Trophoblast cell (in vitro differentiated cells and primary cell): ENCODE results near the gene FOXO6.

Experiments
- DNase-seq, 2 donors: peaks; one replicate each; pipeline ENCODE4 v3.0.0-alpha.2; 2016
- H2AFZ ChIP-seq: 2 replicates; pipeline ENCODE4 v1.6.1; 2013; ENCODE audit warnings: low read length, moderate library complexity, mild to moderate bottlenecking; ENCODE audit not compliant: insufficient read depth, poor library complexity
- H2AK5ac ChIP-seq: 2 replicates; pipeline ENCODE4 v1.6.1; 2013; ENCODE audit warnings: mild to moderate bottlenecking, low read length
- H2BK120ac ChIP-seq: 2 replicates; pipeline ENCODE4 v1.6.1; 2013; ENCODE audit warnings: low read length, mild to moderate bottlenecking, moderate library complexity; ENCODE audit not compliant: insufficient read depth, poor library complexity
- H2BK12ac ChIP-seq: 2 replicates; pipeline ENCODE4 v1.6.1; 2013; ENCODE audit warnings: mild to moderate bottlenecking, low read length, moderate library complexity
- H2BK5ac ChIP-seq: 2 replicates; pipeline ENCODE4 v1.6.1; 2013; ENCODE audit warnings: low read length, low read depth, moderate library complexity, mild to moderate bottlenecking; ENCODE audit not compliant: poor library complexity
- H3K14ac ChIP-seq: 2 replicates; pipeline ENCODE4 v1.6.1; 2013; ENCODE audit warnings: mild to moderate bottlenecking, low read length
- H3K18ac ChIP-seq: 2 replicates; pipeline ENCODE4 v1.6.1; 2013; ENCODE audit warnings: mild to moderate bottlenecking, low read length
- H3K23ac ChIP-seq: 2 replicates; pipeline ENCODE4 v1.6.1; 2013; ENCODE audit warnings: low read length
- H3K27ac ChIP-seq: 2 replicates; pipeline ENCODE4 v1.5.1; 2013; ENCODE audit warnings: low read depth, mild to moderate bottlenecking, inconsistent platforms, low read length, moderate library complexity
- H3K27me3 ChIP-seq: 2 replicates; pipeline ENCODE4 v1.6.1; 2013; ENCODE audit warnings: inconsistent platforms, mild to moderate bottlenecking, low read length, moderate library complexity; ENCODE audit not compliant: insufficient read depth
- H3K36me3 ChIP-seq, 2 experiments: 1 replicate in 1 of 2; 2 replicates in 1 of 2; pipeline ENCODE4 v1.6.1; 2013; ENCODE audit warnings: low read length in 2 of 2, mild to moderate bottlenecking in 2 of 2, moderate library complexity in 1 of 2; ENCODE audit not compliant: insufficient read depth in 2 of 2, control insufficient read depth in 1 of 2
- H3K4ac ChIP-seq: 2 replicates; pipeline ENCODE4 v1.6.1; 2013; ENCODE audit warnings: low read depth, mild to moderate bottlenecking, low read length, moderate library complexity
- H3K4me1 ChIP-seq, 2 experiments: 1 replicate in 1 of 2; 2 replicates in 1 of 2; pipeline ENCODE4 v1.6.1; 2013; ENCODE audit warnings: low read length in 2 of 2, mild to moderate bottlenecking in 2 of 2, moderate library complexity in 1 of 2; ENCODE audit not compliant: insufficient read depth in 2 of 2, control insufficient read depth in 1 of 2
- H3K4me2 ChIP-seq: 2 replicates; pipeline ENCODE4 v1.6.1; 2013; ENCODE audit warnings: inconsistent platforms, mild to moderate bottlenecking, low read length, moderate library complexity
- H3K4me3 ChIP-seq: 2 replicates; pipeline ENCODE4 v1.5.1; 2013; ENCODE audit warnings: mild to moderate bottlenecking, low read depth, low read length, inconsistent platforms
- H3K79me1 ChIP-seq: one replicate; pipeline ENCODE4 v1.6.1; 2013; ENCODE audit warnings: low read length
- H3K79me2 ChIP-seq: 2 replicates; pipeline ENCODE4 v1.6.1; 2013; ENCODE audit warnings: low read length, mild to moderate bottlenecking; ENCODE audit not compliant: control insufficient read depth, insufficient read depth, poor library complexity
- H3K9ac ChIP-seq: 2 replicates; pipeline ENCODE4 v1.6.1; 2013; ENCODE audit warnings: mild to moderate bottlenecking, low read length
- H3K9me3 ChIP-seq: 2 replicates; pipeline ENCODE4 v1.6.1; 2013; ENCODE audit warnings: low read depth, mild to moderate bottlenecking, control low read depth, inconsistent platforms, low read length; ENCODE audit not compliant: insufficient read depth
- H4K12ac ChIP-seq: 2 replicates; pipeline ENCODE4 v1.6.1; 2013; ENCODE audit warnings: low read depth, mild to moderate bottlenecking, low read length, moderate library complexity
- H4K8ac ChIP-seq: 2 replicates; pipeline ENCODE4 v1.6.1; 2013; ENCODE audit warnings: low read depth, mild to moderate bottlenecking, low read length, moderate library complexity
- H4K91ac ChIP-seq: one replicate; pipeline ENCODE4 v1.6.1; 2013; ENCODE audit warnings: low read depth, mild to moderate bottlenecking, low read length, moderate library complexity
- WGBS: extraction: QIAGEN DNeasy Blood & Tissue Kit; methylation state at CpG from one replicate; pipeline ENCODE4 v1.1.7; 2013; ENCODE audit warnings: missing lambda C conversion rate; ENCODE audit not compliant: insufficient read length, insufficient coverage; ENCODE audit errors: extremely low coverage; 5-methylcytosine and 5-hydroxymethylcytosine counted together

The FOXO6 gene

GRCh38 chr1:41417335-41417682 lies 56.1 kb downstream of the FOXO6 start:
- no peak overlapping the region for H3K27ac ChIP-seq
- peaks cover 4% of the 10 kb centered on the region for H3K9me3 ChIP-seq
- DNase-seq: no peak
- no peak overlapping the region for H3K14ac ChIP-seq
- no peak overlapping the region for H3K4me3 ChIP-seq
- H3K27me3 ChIP-seq: no peaks in the 10 kb centered on the region
- H3K23ac ChIP-seq: no peak overlapping the region
- H3K18ac ChIP-seq: no peak overlapping the region
- no peak overlapping the region for H4K91ac ChIP-seq
- H3K4ac ChIP-seq: no peak overlapping the region
- no peaks in the 10 kb centered on the region for H3K36me3 ChIP-seq
- no peak overlapping the region for H2BK12ac ChIP-seq
- H3K4me2 ChIP-seq: no peak overlapping the region
- H2AFZ ChIP-seq: no peak overlapping the region
- H2BK120ac ChIP-seq: no peak overlapping the region
- no peak overlapping the region for H4K8ac ChIP-seq
- peaks cover 2% of the 10 kb centered on the region for H3K79me1 ChIP-seq
- H2BK5ac ChIP-seq: no peak overlapping the region
- no peak overlapping the region for H2AK5ac ChIP-seq
- no peaks in the 10 kb centered on the region for H3K79me2 ChIP-seq
- H3K9ac ChIP-seq: no peak overlapping the region
- H4K12ac ChIP-seq: no peak overlapping the region
- no CpG with 5 or more reads among the region's 1 CpG for WGBS
- peaks cover 8 to 14% of the 10 kb centered on the region in 2 experiments for H3K4me1 ChIP-seq

GRCh38 chr1:41417746-41418145 lies 56.5 kb downstream of the FOXO6 start:
- no peak for DNase-seq
- H3K27ac ChIP-seq: no peak overlapping the region
- H4K91ac ChIP-seq: peak overlapping the region; percentile 11
- no peak overlapping the region for H4K12ac ChIP-seq
- no peaks in the 10 kb centered on the region for H3K36me3 ChIP-seq
- no peak overlapping the region for H3K18ac ChIP-seq
- peaks cover 8 to 11% of the 10 kb centered on the region in 2 experiments for H3K4me1 ChIP-seq
- H2AK5ac ChIP-seq: peak overlapping the region; percentile 71
- H3K4me3 ChIP-seq: no peak overlapping the region
- H3K9me3 ChIP-seq: peaks cover 4% of the 10 kb centered on the region
- no peak overlapping the region for H3K9ac ChIP-seq
- H3K79me2 ChIP-seq: no peaks in the 10 kb centered on the region
- no peak overlapping the region for H4K8ac ChIP-seq
- no peak overlapping the region for H2BK120ac ChIP-seq
- H3K79me1 ChIP-seq: peaks cover 2% of the 10 kb centered on the region
- H3K23ac ChIP-seq: no peak overlapping the region
- H3K27me3 ChIP-seq: no peaks in the 10 kb centered on the region
- H3K4ac ChIP-seq: no peak overlapping the region
- H2BK12ac ChIP-seq: peak overlapping the region; percentile 1
- no peak overlapping the region for H2BK5ac ChIP-seq
- no CpG with 5 or more reads among the region's 6 CpGs for WGBS
- H3K4me2 ChIP-seq: no peak overlapping the region
- H3K14ac ChIP-seq: no peak overlapping the region
- no peak overlapping the region for H2AFZ ChIP-seq

- Histone ChIP-seq H3K4ac (no peak overlapping the region), H2BK5ac (no peak overlapping the region), H3K79me2 (no peaks in the 10 kb centered on the region), H2AFZ (no peak overlapping the region), H2BK12ac (peak overlapping the region; percentile 21), H3K23ac (no peak overlapping the region), H3K36me3 (no peaks in the 10 kb centered on the region), H3K4me3 (no peak overlapping the region), H4K12ac (no peak overlapping the region), H3K9ac (no peak overlapping the region), H3K4me1 (peaks cover 8 to 11% of the 10 kb centered on the region in 2 experiments), H2AK5ac (peak overlapping the region; percentile 42), H3K27me3 (no peaks in the 10 kb centered on the region), H3K18ac (no peak overlapping the region), H3K79me1 (peaks cover 2% of the 10 kb centered on the region), H2BK120ac (peak overlapping the region; percentile 2), H4K91ac (no peak overlapping the region), H3K14ac (peak overlapping the region; percentile 20), H3K27ac (no peak overlapping the region), H4K8ac (no peak overlapping the region), H3K4me2 (no peak overlapping the region), H3K9me3 (peaks cover 4% of the 10 kb centered on the region)
- DNase-seq: peak; percentile 89 to 90
- WGBS: no CpG with 5 or more reads among the region's 16 CpGs
These were observed 57.8 kb downstream of the FOXO6 start for GRCh38 chr1:41418857-41419583.

GRCh38 chr1:41419584-41420295 lies 58.5 kb downstream of the FOXO6 start:
- Histone ChIP-seq H3K14ac (no peak overlapping the region), H3K36me3 (no peaks in the 10 kb centered on the region), H3K4me1 (peaks cover 8% of the 10 kb centered on the region in 2 experiments), H3K18ac (no peak overlapping the region), H3K4me2 (no peak overlapping the region), H4K8ac (no peak overlapping the region), H2BK12ac (no peak overlapping the region), H3K27ac (no peak overlapping the region), H3K27me3 (no peaks in the 10 kb centered on the region), H2AFZ (no peak overlapping the region), H2BK5ac (no peak overlapping the region), H4K91ac (no peak overlapping the region), H3K4me3 (no peak overlapping the region), H3K79me2 (no peaks in the 10 kb centered on the region), H2AK5ac (peak overlapping the region; percentile 42), H3K9ac (no peak overlapping the region), H4K12ac (no peak overlapping the region), H3K79me1 (peaks cover 2% of the 10 kb centered on the region), H3K9me3 (peaks cover 7% of the 10 kb centered on the region), H2BK120ac (peak overlapping the region; percentile 2), H3K23ac (no peak overlapping the region), H3K4ac (no peak overlapping the region)
- peak; percentile 49 to 69 for DNase-seq
- no CpG with 5 or more reads among the region's 8 CpGs for WGBS
